SIG-M5 treated with dmso at 0.1 percent for 504 hours (cell line): Measurements from ENCODE around the gene CORO6.

Source experiments
- DNase-seq: peaks from one replicate; lab custom pipeline; 2025; ENCODE audit not compliant: unreplicated experiment; lab: John Stamatoyannopoulos, UW

CORO6 gene

DNA sequence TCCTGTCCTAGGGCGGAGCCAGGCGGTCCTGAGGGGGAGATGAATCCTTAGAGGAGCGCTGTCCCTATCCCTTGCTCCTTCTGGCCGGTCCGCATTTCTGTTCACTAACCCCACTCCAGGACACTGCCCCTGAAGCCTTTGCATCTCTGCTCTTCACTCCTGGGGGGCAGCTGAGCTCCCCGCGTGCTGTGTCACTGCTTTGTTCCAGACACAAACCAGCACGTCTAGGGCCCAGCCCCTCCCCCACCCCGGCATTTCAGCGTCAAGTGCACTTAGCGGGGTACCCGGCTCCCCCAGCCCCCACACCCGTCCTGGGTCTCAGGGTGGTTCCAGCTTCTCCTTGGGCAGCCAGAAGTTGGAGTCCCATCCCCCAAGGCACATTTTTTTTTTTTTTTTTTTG, 8.9 kb downstream of the CORO6 start:
- DNase-seq: no peak

DNA sequence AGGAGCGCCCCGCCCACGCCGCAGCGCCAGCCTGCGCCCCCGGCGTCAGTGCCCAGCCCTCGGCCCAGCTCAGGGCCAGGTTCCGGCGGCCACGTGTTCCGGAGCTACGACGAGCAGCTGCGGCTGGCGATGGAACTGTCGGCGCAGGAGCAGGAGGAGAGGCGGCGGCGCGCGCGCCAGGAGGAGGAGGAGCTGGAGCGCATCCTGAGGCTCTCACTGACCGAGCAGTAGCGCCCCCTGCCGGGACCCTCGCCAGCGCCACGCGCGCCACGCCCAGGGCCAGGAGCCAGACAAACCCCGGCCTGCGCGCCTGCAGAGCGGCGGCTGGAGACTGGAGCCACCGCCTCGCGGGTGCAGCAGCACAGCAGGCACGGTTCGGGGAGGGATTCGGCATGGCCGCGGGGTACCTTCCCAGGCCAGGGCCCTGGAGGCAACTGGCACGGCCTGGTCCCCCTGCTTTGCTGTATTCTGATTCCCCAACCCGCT, 9.3 kb downstream of the CORO6 start:
- peak; percentile 45 for DNase-seq

DNA sequence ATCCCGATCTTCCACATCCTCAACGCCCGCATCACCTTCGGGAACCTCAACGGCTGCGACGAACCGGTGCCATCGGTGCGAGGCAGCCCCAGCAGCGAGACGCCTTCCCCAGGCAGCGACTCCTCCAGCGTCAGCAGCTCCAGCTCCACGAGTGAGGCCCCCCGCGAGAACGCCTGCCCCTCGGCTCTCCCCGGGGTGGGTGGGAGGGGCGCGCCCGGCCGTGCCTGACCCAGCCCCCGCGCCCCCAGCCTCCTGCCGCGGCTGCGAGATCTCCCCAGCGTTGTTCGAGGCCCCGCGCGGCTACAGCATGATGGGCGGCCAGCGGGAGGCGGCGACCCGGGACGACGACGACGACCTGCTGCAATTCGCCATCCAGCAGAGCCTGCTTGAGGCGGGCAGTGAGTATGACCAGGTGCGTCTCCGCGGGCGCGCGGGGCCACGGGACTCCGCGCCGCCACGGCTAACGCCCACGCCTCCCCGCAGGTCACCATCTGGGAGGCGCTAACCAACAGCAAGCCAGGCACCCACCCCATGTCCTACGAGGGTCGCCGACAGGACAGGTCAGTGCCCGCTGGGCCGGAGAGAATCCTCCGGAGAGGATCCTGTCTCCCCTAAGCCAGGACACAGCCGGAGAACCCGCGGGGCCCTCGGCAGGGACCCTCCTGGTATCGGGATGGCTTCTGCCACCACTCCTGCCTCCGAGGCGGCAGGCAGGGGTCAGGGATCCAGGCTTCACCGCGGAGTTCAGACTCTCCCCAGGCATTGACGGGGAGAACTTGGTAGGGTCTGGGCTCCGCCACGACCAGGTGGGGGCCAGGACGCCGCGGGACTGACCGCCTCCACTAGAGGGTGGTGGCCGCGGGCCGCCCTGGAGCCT, 10.1 kb downstream of the CORO6 start:
- no peak for DNase-seq

DNA sequence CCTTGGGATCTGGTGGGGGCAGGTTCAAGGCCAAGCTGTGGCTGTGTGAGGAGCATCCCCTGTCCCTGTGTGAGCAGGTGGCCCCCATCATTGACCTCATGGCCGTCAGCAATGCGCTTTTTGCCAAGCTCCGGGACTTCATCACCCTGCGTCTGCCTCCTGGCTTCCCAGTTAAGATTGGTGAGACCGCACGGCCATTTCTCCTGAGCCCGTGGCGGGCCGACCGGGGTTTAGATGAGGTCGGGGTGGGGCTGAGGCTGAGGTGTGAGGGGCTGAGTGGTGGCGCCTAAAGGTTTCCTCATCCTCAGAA, 10.7 kb downstream of the CORO6 start:
- DNase-seq: no peak

DNA sequence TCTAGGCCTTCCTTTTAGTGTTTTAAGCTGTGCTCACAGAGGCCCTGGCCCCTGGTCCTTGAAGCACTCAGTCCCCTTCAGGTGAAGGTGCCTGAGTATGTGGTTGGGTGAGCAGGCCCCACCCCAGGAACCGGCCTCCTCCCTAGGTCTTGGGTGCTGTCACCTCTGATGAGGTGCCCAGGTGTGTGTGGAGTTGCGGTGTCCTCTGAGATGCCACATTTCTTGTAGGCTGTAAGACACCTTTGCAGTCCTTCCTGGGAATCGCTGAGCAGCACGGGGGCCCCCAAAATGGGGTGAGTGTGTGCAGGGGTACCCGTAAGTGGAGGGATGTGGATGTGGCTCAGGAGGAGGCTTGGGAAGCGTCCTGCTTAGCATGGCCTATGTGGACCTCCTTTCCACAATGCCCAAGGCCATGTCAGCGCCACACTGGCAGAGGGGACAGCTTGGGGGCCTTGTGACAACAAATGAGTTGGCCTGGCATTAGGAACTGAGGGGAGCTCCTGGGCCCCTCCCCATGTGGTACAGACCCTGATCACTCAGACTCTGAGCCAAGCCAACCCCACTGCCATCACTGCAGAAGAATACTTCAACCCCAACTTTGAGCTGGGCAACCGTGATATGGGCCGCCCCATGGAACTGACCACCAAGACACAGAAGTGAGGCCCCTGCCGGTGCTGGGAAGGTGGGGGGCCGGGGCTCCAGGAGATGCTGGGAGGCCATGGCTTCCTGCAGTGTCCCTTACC, 11.2 kb downstream of the CORO6 start:
- DNase-seq: no peak

DNA sequence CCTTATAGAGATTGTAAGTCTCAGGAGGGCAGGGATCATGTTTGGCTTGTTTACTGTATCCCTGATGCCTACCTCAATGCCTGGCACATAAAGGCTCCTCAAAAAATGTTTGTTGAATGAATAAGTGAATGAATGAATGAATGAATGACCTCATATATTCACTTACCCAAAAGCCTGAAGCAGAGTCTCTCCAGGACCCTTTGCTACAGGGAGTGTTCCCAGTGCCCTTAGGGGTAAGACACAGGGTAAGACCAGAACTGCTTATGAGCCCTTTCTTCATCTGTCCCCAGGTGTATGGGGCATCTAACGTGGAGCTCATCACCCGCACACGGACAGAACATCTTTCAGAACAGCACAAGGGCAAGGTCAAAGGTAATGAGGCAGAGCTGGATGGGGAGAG, 12.3 kb downstream of the CORO6 start:
- DNase-seq: no peak

DNA sequence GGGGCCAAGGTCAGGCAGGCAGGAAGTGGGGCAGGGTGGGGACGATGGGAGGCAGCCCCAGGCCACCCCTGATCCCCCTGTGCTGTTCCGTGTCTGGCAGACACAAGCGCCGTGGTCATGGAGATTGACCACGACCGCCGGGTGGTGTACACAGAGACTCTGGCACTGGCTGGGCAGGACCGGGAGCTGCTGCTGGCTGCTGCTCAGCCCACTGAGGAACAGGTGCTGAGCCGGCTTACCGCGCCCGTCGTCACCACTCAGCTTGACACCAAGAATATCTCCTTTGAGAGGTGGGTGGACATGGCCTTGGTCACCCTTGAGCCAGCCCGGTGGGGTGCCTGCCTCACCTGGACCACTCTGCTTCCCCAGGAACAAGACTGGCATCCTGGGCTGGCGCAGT, 13.7 kb downstream of the CORO6 start:
- no peak for DNase-seq

DNA sequence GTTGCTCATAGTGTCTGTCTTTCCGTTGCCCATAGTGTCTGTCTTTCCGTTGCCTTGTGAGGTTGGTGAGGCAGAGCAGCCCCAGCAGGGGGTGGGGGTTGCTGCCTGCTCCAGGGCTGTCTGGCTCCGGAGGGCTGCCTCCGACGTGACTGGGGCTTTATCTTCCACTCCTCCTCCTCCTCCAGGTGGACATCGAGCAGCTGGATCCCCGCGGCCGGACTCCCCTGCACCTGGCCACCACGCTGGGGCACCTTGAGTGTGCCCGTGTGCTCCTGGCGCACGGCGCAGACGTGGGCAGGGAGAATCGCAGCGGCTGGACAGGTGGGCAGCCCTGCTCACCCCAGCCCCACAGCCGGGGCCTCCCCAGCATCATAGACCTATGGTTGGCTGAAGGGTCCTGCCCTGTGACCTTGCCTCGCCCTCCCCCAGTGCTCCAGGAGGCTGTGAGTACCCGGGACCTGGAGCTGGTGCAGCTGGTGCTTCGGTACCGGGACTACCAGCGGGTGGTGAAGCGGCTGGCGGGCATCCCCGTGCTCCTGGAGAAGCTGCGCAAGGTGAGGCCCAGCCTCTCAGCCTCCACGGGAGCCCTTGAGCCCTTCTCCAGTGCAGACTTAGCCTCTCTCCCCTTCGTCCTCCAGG, 15.0 kb downstream of the CORO6 start:
- no peak for DNase-seq

DNA sequence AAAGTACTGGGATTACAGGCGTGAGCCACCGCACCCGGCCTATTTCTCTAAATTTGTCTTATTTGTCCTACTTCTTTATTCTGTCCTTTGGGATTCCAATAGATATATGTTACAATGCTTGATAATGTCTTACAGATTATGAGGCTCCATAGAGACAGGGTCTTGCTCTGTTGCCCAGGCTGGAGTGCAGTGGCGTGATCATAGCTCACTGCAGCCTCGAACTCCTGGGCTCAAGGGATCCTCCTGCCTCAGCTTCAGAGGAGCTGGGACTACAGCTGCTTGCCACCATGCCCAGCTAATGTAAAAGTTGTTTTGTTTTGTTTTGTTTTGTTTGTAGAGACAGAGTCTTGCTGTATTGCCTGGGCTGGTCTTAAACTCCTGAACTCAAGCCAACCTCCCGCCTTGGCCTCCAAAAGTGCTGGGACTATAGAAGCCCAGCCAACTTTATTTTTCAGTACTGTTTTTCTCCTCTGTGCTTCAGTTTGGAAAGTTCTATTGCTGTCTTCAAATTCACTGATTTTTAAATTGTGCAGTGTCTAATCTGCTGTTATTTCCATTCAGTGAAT, 19.5 kb downstream of the CORO6 start:
- DNase-seq: no peak

DNA sequence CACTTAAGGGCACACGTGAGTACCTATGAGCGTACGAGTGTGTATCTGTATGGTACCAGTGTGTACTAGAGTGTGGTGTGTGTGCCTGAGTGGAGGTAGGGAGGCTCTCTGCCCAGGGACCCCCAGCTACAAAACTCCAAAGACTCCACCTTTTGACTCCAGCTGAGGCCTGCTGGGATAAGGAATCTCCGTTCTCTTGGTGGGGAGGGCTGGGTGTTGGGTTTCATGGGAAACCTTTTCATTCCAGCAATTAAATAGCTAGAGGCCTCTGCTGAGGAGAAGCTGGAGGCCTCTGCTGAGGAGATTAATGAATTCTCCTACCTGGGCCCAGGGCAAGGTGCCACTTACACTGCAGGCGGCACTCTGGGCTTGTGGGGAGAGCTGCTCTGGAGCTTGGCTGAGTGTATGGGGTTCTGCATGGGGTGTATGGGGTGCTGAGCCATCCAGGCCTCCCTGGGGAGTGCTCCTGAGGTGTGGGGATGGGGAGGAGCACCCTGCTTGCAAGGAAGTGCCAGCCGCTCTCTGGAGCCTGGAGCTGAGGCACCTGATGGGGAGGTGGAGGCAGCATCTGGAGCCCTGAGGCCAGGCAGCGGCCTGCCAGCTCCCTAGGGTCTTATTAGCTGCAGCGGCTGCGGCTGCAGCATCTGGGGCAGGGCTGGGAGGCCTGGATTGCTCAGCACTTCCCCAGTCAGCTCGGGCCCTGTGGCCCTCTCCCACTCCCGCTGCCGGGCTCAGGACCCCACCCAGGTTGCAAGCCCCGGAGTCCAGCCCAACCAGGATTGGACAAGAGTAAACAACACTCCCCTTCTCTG, 25.1 kb downstream of the CORO6 start:
- no peak for DNase-seq

DNA sequence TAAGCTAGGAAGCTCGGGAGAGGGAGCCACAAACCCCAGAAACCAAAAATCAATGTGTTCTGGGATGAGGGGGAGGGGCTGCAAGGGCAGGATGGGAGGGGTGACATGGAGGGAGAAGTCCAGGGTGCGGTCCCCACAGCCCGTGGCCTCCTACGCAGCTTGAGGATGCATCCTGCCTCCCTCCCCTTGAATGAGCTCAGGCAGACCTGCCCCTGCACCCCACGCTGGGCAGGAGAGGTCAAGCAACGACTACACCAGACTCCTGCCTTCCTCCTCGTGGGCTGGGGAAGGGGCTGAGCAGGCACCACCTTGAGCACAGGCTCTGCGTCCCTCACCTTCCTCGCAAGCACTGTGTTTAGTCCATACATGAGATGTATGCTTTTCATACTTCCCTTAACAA, 25.9 kb downstream of the CORO6 start:
- no peak for DNase-seq

DNA sequence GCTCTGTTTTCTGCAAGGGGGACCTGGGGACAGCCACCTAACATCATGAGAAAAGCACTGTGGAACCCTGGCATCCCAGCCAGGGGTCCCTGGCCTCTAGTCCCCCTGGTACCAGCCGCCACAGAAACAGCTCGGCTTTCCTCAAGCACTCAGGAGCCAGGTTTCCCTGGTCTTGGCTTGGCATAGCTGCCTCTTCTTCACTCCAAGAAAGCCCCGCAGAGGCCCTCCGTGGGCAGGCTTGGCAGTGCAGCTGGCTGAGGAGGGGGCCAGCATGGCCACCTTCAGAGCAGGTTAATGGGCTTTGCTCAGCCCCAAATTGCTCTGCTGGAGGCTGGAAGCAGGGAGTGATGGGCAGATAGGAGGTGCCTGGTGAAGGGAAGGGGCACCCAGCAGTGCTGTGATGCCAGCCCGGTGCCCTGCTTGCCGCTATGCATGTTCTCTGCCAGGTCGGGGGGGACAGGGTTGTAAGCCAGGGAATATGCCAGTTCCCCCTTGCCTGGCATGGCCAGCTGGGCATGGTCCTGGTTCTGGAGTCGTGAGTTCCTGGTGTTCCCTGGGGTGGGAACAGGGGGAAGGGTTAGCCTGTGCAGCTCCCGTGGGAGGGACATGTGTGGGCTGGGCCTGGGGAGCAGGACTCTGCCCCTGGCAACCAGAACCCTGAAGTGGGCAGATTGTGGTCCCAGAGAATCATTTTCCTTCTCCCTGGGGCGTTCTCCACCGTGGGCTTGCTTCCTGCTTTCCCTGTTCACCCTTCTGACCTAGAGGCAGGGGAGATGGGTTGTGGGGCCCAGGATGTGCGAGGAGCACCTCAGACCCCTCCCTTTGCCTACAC, 26.6 kb downstream of the CORO6 start:
- no peak for DNase-seq

DNA sequence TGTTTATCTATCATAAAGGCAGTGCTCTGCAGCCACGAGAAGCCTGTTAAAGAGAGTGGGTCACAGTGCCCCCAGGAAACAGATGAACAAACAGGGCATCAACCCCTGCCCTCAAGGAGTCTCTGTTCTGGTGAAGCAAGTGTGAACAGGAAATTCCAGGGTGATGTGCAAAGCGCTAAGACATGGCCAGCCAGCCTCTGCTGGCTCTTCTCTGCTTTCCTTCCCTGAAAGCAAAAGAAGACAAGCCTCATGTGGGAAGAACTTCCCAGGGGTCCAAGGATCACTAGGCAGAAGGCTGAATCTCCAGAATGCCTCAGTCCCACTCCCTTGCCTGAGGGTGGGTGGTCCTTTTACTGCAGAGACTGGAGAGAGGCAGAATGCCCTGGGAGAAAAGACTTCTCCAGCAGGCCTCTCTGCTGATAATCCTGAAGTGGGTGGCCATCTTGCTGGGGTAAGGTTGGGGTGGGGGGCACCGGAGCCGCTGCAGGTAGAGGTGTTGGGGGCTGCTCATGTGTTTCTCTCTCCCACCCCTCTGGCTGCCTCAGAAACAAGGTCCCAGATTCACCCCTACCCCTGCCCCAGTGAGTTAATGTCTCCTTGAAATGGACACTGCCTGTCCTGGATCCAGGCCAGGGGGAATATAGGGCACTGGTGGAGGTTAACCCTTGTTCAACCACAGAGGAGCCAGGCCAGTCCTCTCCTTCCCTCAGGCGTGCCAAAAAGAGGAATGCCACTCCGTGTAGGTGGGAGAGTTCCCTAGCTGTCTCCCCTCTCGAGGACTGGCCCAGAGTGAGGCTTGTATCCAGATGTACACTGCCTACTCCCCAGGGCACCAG, 27.4 kb downstream of the CORO6 start:
- DNase-seq: no peak

DNA sequence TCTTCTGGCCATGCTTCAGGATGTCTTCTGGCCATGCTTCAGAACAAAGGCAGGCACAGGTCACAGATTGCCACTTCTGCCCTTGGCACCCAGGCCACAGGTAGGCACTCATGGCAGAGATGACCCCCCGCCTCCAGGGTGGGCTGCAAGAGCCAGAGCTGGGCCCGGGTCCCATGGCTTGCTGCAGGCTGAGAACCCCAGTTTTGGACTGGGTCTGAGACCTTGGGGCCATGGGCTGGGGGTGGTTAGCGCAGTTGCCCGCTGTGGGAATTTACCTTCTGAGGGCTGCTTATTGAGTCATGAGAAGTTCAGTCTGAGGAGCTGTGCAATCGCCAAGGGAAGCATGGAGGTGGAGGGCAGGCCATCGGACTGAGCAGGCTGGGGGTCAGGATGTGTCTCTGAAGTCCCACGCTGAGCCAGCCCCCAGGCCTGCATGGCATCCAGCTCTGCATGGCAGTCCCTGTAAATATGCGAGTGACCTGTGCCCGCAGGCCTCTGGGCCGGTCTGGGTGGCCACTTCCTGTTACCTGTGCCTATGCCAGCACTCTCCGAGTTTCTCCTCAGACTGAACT, 28.1 kb downstream of the CORO6 start:
- DNase-seq: no peak

DNA sequence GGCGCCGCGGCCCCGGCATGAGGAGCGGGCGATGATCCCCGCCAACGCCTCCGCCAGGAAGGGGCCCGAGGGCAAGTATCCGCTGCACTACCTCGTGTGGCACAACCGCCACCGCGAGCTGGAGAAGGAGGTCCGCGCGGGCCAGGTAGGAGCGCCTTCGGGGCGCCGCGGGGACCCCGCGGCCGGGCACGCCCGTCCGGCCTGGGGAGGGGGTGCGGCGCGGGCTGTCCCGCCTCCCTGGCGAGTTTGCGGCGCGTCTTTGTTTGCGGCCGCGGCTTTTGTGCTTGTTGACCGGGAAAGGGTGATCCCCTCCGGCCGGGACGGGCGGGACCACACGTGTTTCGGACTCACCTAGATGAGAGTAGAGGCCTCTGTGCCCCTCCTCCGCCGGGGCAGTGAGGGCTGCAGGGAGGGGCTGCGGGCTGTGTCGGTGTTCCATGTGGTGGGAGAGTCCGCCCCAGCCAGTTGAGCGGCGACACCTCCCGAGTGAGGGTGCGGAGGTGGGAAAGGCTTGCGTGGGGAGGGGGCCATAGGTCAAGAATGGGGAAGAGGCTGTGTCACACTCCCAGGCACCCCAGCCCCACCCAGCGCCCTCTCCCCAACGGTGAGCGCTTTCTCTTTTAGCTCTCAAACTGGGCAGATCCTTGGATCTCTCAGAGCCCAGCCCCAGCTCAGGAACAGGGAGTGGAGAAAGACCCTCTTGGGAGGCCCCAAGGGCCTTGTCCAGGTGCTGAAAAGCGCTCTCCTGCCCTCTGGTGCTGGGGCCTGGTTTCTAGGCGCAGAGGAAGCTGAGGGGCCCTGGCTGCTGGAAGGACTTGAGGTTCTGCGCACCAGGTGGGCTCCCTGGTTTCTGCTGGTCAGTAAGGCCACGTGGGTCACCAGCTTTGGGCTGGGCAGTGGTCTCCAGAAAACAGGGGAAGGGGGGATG, 28.9 kb downstream of the CORO6 start:
- DNase-seq: peak; percentile 32

DNA sequence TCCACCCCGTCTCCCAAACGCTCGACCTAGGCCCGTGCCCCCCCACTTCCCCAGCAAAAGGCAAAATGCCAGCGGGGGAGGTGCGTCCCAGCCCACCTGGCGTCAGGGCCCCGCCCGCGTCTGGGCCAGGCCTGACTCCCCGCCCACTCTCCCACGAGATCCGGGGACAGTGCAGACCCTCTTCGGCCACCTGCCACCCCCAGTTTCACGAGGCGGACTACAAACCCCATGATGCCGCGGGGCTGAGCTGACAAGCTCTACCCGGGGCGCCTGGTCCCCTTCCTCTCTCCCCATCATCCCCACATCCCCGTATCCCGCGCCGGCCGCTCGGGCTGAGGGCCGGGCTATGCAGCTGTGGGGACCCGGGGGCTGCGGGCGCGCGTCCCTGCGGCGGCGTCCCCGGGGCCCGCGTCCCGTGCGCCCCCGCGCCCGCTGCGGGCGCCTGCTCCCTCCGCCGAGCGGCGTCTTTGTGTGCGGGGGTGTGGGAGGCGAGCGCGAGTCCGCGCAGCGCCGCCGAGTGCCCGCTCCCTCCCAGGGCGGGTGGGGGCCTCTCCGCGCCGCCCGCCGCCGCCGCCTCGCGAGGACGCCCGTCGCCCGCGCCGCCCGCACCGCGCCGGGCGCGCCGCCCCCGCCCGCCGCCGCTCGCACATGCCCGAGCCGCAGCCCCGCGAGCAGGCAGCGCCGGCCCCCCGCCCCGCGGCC, 29.7 kb downstream of the CORO6 start, which contains the start of gene ANKRD13B:
TSS of gene ANKRD13B (plus strand) at position 283 of the 702 bp plus-strand sequence. CDS start 490 bp downstream, outside the sequence.
- peak; percentile 39 for DNase-seq
